Measurements from ENCODE around the gene SLC35E3. TPM values are rescaled to one million over a fixed set of nuclear protein-coding genes. Genes with fewer than 3 reads are reported as not detected.

Gene SLC35E3
- total RNA-seq, 2 experiments from 2014 or later: 5.3 to 5.6 TPM

DNA sequence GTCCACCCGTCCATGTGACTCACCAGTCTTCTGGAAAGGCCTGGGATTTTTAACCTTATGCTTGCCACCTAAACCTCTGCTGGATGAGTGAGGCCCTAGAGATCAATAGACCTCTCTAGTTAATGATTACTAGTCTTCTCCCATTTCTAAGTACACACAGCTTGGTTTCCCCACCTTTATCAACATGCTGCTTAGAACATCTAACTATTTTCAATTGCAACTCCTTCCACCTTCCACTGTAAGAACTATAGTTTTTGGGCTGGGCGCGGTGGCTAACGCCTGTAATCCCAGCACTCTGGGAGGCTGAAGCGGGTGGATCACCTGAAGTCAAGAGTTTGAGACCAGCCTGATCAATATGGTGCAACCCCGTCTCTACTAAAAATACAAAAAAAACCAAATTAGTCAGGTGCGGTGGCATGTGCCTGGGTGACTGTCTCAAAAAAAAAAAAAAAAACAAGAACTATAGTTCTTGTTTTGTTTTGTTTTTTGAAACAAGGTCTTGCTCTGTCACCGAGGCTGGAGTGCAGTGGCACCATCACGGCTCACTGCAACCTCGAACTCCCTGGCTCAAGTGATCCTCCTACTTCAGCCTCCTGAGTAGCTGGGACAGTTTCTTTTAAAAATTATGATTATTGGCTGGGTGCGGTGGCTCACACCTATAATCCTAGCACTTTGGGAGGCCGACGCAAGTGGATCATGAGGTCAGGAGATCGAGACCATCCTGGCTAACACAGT lies 43.3 kb downstream of the SLC35E3 start:
- no peak for DNase-seq
- ATAC-seq: no peak
- no peaks in the 10 kb centered on the region for H3K9me3 Mint-ChIP-seq
- H3K4me1 Mint-ChIP-seq (ENCODE audit: low read depth): no peaks in the 10 kb centered on the region
- no peak overlapping the region for H3K27ac Mint-ChIP-seq
- H3K27me3 Mint-ChIP-seq: no peaks in the 10 kb centered on the region
- intact Hi-C loops (cut with micrococcal nuclease): no loop called here
- no peak overlapping the region for H3K4me3 Mint-ChIP-seq
- POLR2A ChIA-PET: no interaction called here
- CTCF ChIA-PET: no interaction called here
- H3K36me3 Mint-ChIP-seq (ENCODE audit: low read depth): no peaks in the 10 kb centered on the region
- TF ChIP-seq, protein P1, sequence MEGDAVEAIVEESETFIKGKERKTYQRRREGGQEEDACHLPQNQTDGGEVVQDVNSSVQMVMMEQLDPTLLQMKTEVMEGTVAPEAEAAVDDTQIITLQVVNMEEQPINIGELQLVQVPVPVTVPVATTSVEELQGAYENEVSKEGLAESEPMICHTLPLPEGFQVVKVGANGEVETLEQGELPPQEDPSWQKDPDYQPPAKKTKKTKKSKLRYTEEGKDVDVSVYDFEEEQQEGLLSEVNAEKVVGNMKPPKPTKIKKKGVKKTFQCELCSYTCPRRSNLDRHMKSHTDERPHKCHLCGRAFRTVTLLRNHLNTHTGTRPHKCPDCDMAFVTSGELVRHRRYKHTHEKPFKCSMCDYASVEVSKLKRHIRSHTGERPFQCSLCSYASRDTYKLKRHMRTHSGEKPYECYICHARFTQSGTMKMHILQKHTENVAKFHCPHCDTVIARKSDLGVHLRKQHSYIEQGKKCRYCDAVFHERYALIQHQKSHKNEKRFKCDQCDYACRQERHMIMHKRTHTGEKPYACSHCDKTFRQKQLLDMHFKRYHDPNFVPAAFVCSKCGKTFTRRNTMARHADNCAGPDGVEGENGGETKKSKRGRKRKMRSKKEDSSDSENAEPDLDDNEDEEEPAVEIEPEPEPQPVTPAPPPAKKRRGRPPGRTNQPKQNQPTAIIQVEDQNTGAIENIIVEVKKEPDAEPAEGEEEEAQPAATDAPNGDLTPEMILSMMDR (IDR thresholded peaks at IDR 0.05): no peak

DNA sequence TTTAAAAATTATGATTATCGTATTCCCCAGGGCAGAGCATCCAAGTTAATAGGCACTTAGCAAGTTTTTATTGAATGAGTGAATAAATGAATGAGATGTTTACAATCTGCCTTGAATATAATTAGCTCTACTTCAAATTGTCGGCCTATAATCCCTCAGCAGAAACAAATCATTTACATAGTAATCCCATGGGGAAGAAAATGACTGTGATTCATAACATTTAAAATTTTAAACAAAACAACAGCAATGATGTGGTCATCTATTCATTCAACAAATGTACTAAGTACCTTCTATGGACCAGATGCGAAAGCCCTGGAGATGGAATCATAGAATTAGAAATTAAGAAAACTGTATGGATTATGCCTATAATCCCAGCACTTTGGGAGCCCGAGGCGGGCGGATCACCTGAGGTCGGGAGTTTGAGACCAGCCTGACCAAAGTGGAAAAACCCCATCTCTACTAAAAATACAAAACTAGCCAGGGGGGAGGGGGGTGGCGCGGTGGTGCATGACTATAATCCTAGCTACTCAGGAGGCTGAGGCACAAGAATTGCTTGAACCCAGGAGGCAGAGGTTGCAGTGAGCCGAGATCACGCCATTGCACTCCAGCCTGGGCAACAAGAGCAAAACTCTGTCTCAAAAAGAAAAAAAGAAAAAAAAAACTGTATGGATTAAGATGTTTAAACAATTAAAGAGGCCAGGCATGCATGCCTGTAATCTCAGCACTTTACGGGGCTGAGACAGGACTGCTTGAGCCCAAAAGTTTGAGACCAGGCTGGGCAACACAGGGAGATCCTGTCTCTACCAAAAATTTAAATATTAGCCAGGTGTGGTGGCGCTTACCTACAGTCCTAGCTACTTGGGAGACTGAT lies 44.3 kb downstream of the SLC35E3 start:
- DNase-seq: no peak
- H3K4me1 Mint-ChIP-seq (ENCODE audit: low read depth): no peaks in the 10 kb centered on the region
- H3K4me3 Mint-ChIP-seq: no peak overlapping the region
- ATAC-seq: no peak
- TF ChIP-seq, protein P1 (IDR thresholded peaks at IDR 0.05): no peak
- no peaks in the 10 kb centered on the region for H3K27me3 Mint-ChIP-seq
- ChIA-PET CTCF (no interaction called here), POLR2A (no interaction called here)
- intact Hi-C loops (cut with micrococcal nuclease): no loop called here
- H3K36me3 Mint-ChIP-seq (ENCODE audit: low read depth): no peaks in the 10 kb centered on the region
- no peak overlapping the region for H3K27ac Mint-ChIP-seq
- no peaks in the 10 kb centered on the region for H3K9me3 Mint-ChIP-seq

DNA sequence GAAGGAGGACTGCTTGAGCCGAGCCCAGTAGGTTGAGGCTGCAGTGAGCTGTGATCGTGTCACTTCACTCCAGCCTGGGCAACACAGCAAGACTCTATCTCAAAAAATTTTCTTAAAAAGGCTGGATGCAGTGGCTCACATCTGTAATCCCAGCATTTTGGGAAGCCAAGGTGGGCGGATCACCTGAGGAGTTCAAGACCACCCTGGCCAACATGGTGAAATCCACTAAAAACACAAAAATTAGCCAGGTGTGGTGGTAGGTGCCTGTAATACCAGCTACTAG lies 44.9 kb downstream of the SLC35E3 start:
- ATAC-seq (no peak), DNase-seq (no peak)
- POLR2A ChIA-PET: interaction anchor here (1.1 kb wide), 1 partner anchor 18 kb away, joined by 3 read pairs; no protein-coding TSS in a partner anchor
- no peak overlapping the region for H3K4me3 Mint-ChIP-seq
- no peaks in the 10 kb centered on the region for H3K27me3 Mint-ChIP-seq
- CTCF ChIA-PET: interaction anchor here (0.8 to 1.0 kb wide), 2 partner anchors 17 to 39 kb away, joined by 3 to 5 read pairs; partner anchors contain the start of gene MDM2
- intact Hi-C loops (cut with micrococcal nuclease): no loop called here
- H3K4me1 Mint-ChIP-seq (ENCODE audit: low read depth): no peaks in the 10 kb centered on the region
- no peaks in the 10 kb centered on the region for H3K36me3 Mint-ChIP-seq (ENCODE audit: low read depth)
- H3K9me3 Mint-ChIP-seq: no peaks in the 10 kb centered on the region
- TF ChIP-seq, protein P1 (IDR thresholded peaks at IDR 0.05): no peak
- no peak overlapping the region for H3K27ac Mint-ChIP-seq

DNA sequence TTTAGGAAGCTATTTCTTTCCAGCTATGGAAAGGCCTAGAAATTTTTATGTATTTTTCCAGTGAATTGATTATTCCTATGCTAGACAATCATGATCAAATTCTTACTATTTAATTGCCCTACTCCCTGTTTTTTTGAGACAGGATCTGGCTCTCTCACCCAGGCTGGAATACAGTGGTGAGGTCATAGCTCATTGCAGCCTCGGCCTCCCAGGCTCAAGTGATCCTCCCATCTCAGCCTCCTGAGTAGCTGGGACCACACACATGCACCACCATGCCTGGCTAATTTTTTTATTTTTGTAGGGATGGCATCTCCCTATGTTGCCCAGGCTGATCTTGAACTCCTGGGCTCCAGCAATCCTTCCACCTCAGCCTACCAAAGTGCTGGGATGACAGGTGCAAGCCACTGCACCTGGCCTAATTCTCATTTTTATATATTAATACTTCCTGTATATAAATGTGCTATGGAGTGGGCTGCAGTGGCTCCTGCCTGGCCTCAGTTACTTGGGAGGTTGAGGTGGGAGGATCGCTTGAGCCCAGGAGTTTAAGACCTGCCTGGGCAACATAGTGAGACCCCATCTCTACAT lies 46.0 kb downstream of the SLC35E3 start:
- Mint-ChIP-seq H3K36me3 (ENCODE audit: low read depth) (no peaks in the 10 kb centered on the region), H3K27me3 (no peaks in the 10 kb centered on the region), H3K4me1 (ENCODE audit: low read depth) (no peaks in the 10 kb centered on the region), H3K27ac (no peak overlapping the region), H3K9me3 (no peaks in the 10 kb centered on the region), H3K4me3 (no peak overlapping the region)
- ChIA-PET CTCF (interaction anchor here (0.8 to 1.0 kb wide), 2 partner anchors 16 to 22 kb away, joined by 3 to 5 read pairs; partner anchors contain the start of gene MDM2), POLR2A (interaction anchor here (1.1 kb wide), 1 partner anchor 17 kb away, joined by 3 read pairs; no protein-coding TSS in a partner anchor)
- intact Hi-C loops (cut with micrococcal nuclease): no loop called here
- TF ChIP-seq, protein P1 (IDR thresholded peaks at IDR 0.05): no peak
- no peak for DNase-seq
- ATAC-seq: no peak
